ENCODE measurements around the gene PEX5L.

GRCh38 chr3:179921951-179922350 is 114.8 kb downstream of the PEX5L start:
- TF ChIP-seq GATA2 (IDR thresholded peaks at IDR 0.05; ENCODE audit: low read depth, low read length) (no peak), GATA3 (IDR thresholded peaks at IDR 0.05; ENCODE audit: low read depth, low read length) (no peak)

Data from SH-SY5Y (cell line).